ENCODE results near the gene SLC44A5. TPM values are rescaled to one million over a fixed set of nuclear protein-coding genes. Genes with fewer than 3 reads are reported as not detected.

The SLC44A5 gene
- total and polyA plus RNA-seq, 10 of the 15 experiments (the other 5 are each of a cell fraction or from before 2014, with no cell fraction given) = 0.04 to 1.3 TPM; not detected in 8

- Histone ChIP-seq H4K20me1 (ENCODE audit: control insufficient read depth, insufficient read depth) (no peaks in the 10 kb centered on the region), H3K27me3 (replicated peaks in 1 of 2; ENCODE audit: control insufficient read depth in 2 of 2, insufficient read depth in 2 of 2, low read length in 1 of 2) (no peaks in the 10 kb centered on the region), H3K9ac (ENCODE audit: control insufficient read depth, insufficient read depth, low read length) (no peak overlapping the region), H3K9me3 (replicated peaks; ENCODE audit: control insufficient read depth, insufficient read depth, low read length) (no peaks in the 10 kb centered on the region), H3K36me3 (ENCODE audit: control insufficient read depth in 2 of 2, insufficient read depth in 2 of 2, low read length in 1 of 2) (no peaks in the 10 kb centered on the region), H2AFZ (ENCODE audit: control insufficient read depth, low read depth, low read length) (no peak overlapping the region), H3K4me2 (ENCODE audit: control insufficient read depth, insufficient read depth) (no peak overlapping the region), H3K4me3 (no peak overlapping the region), H3K27ac (ENCODE audit: control insufficient read depth, insufficient read depth) (no peak overlapping the region), H3K79me2 (ENCODE audit: control insufficient read depth, insufficient read depth, low read length) (no peaks in the 10 kb centered on the region), H3K4me1 (ENCODE audit: control insufficient read depth, insufficient read depth, low read length) (no peaks in the 10 kb centered on the region)
- CTCF ChIA-PET = interaction anchor here (0.8 to 5.3 kb wide), 14 partner anchors 8 to 470 kb away, joined by 3 to 68 read pairs (median 4); no protein-coding TSS in a partner anchor
- WGBS (ENCODE audit: insufficient coverage, insufficient replicate concordance, low lambda C conversion rate, missing lambda C conversion rate) = 18% methylated on average over 8 of the region's 8 CpGs
- in situ Hi-C loops (cut with MboI) = no loop called here
- BruUV-seq (replicated peaks) = no TSS peak
- SMC1A ChIA-PET (ENCODE audit: uncharacterized antibody, unreplicated experiment) = interaction anchor here (0.6 to 4.6 kb wide), 12 partner anchors 16 to 471 kb away, joined by 3 to 49 read pairs (median 4); partner anchors contain the start of genes CRYZ and TYW3
- intact Hi-C loops (cut with micrococcal nuclease; ENCODE audit: unreplicated experiment) = loop anchor here (1.0 kb wide), 1 partner anchor 431 kb away; no protein-coding TSS in a partner anchor
- peak; percentile 83 for ATAC-seq
- POLR2A ChIA-PET = no interaction called here
- peak; percentile 4 for DNase-seq (ENCODE audit: low read depth, low spot score)
- RAD21 ChIA-PET (ENCODE audit: unreplicated experiment) = interaction anchor here (1.0 to 4.1 kb wide), 5 partner anchors 426 to 436 kb away, joined by 4 to 44 read pairs (median 5); no protein-coding TSS in a partner anchor
- FAIRE-seq = peak; percentile 74
- TF ChIP-seq ZNF592 (IDR thresholded peaks at IDR 0.05) (no peak), STAT3 (IDR thresholded peaks at IDR 0.05; ENCODE audit: low read depth, low read length) (no peak), E2F4 (IDR thresholded peaks at IDR 0.05; ENCODE audit: low read depth, low read length) (no peak), SMC3 (IDR thresholded peaks at IDR 0.05; ENCODE audit: borderline replicate concordance, low read length) (peak; percentile 71; the same call in 1 of the 2 replicates), SMARCA5 (IDR thresholded peaks at IDR 0.05) (no peak), ZSCAN29 (IDR thresholded peaks at IDR 0.05) (no peak), TARDBP (IDR thresholded peaks at IDR 0.05; ENCODE audit: borderline replicate concordance) (no peak), RAD21 (IDR thresholded peaks at IDR 0.05; ENCODE audit: insufficient read depth, low read depth, low read length) (peak; percentile 85), CUX1 (IDR thresholded peaks at IDR 0.05; ENCODE audit: insufficient replicate concordance, low read depth, low read length) (no peak)
These were observed 407.3 kb downstream of the SLC44A5 start for GRCh38 chr1:75203415-75204277.

Measured in GM12878 (cell line).